HAP-1 (cell line): Measurements from ENCODE around the gene SMG6.

ENCODE experiments used
- DNase-seq, 2 experiments: peaks; one replicate each; pipeline ENCODE4 v3.0.0-alpha.2; 2016 to 2020; ENCODE audit warnings: low spot score in 2 of 2
- H3K27me3 ChIP-seq: fragments of 250-450 bp; sonication (Bioruptor Pico); 2 replicates; pipeline ENCODE4 v1.5.1; 2020; ENCODE audit warnings: low read depth, mild to moderate bottlenecking, moderate library complexity
- H3K36me3 ChIP-seq: fragments of 250-450 bp; sonication (Bioruptor Pico); replicated peaks from 2 replicates; pipeline ENCODE4 v1.5.1; 2020; ENCODE audit warnings: mild to moderate bottlenecking
- H3K4me1 ChIP-seq: fragments of 250-450 bp; sonication (Bioruptor Pico); 2 replicates; pipeline ENCODE4 v1.5.1; 2020; ENCODE audit warnings: mild to moderate bottlenecking
- H3K4me3 ChIP-seq: fragments of 250-450 bp; sonication (Bioruptor Pico); 2 replicates; pipeline ENCODE4 v1.5.1; 2020; ENCODE audit warnings: mild to moderate bottlenecking, moderate library complexity
- H3K9me3 ChIP-seq: fragments of 250-450 bp; sonication (Bioruptor Pico); 2 replicates; pipeline ENCODE4 v1.5.1; 2020; ENCODE audit warnings: mild to moderate bottlenecking, moderate library complexity
- in situ Hi-C: fragments of 300-500 bp; cut with MboI; formaldehyde crosslinking; loops from 3 replicates; pipeline ENCODE4 v1.14.3; 2020; ENCODE audit warnings: low sequenced_read_pairs, inconsistent platforms, mixed read lengths

Gene SMG6

GRCh38 chr17:2082003-2082781, 221.4 kb downstream of the SMG6 start:
- in situ Hi-C loops = no loop called here
- DNase-seq = no peak
- Histone ChIP-seq H3K4me3 (no peak overlapping the region), H3K9me3 (no peaks in the 10 kb centered on the region), H3K4me1 (no peaks in the 10 kb centered on the region), H3K27me3 (no peaks in the 10 kb centered on the region), H3K36me3 (peaks cover 3% of the 10 kb centered on the region)

- no peaks in the 10 kb centered on the region for H3K9me3 ChIP-seq
- in situ Hi-C loops = no loop called here
- peaks cover 7% of the 10 kb centered on the region for H3K36me3 ChIP-seq
Measured at GRCh38 chr17:2081564-2081963, 222.0 kb downstream of the SMG6 start.

GRCh38 chr17:2077040-2077439, 226.5 kb downstream of the SMG6 start:
- DNase-seq = no peak
- Histone ChIP-seq H3K27me3 (no peaks in the 10 kb centered on the region), H3K4me1 (no peaks in the 10 kb centered on the region), H3K36me3 (peaks cover 10% of the 10 kb centered on the region), H3K9me3 (no peaks in the 10 kb centered on the region), H3K4me3 (no peak overlapping the region)
- in situ Hi-C loops = no loop called here

More at GRCh38 chr17:2081564-2081963, 222.0 kb downstream of the SMG6 start:
- no peak for DNase-seq
- Histone ChIP-seq H3K4me1 (no peaks in the 10 kb centered on the region), H3K27me3 (no peaks in the 10 kb centered on the region), H3K4me3 (no peak overlapping the region)

GRCh38 chr17:2076087-2076984, 227.2 kb downstream of the SMG6 start:
- Histone ChIP-seq H3K27me3 (no peaks in the 10 kb centered on the region), H3K4me1 (no peaks in the 10 kb centered on the region), H3K36me3 (peaks cover 10% of the 10 kb centered on the region), H3K9me3 (no peaks in the 10 kb centered on the region), H3K4me3 (no peak overlapping the region)
- peak in 1 of 2 experiments; percentile 46 for DNase-seq
- in situ Hi-C loops = no loop called here

GRCh38 chr17:2075336-2076086, 228.1 kb downstream of the SMG6 start:
- Histone ChIP-seq H3K9me3 (no peaks in the 10 kb centered on the region), H3K36me3 (peaks cover 10% of the 10 kb centered on the region), H3K4me1 (no peaks in the 10 kb centered on the region), H3K4me3 (no peak overlapping the region), H3K27me3 (no peaks in the 10 kb centered on the region)
- in situ Hi-C loops = no loop called here
- no peak for DNase-seq

GRCh38 chr17:2074919-2075318, 228.7 kb downstream of the SMG6 start:
- H3K27me3 ChIP-seq = no peaks in the 10 kb centered on the region
- in situ Hi-C loops = no loop called here
- no peak overlapping the region for H3K4me3 ChIP-seq
- H3K36me3 ChIP-seq = peaks cover 10% of the 10 kb centered on the region
- H3K4me1 ChIP-seq = no peaks in the 10 kb centered on the region
- no peak for DNase-seq
- H3K9me3 ChIP-seq = no peaks in the 10 kb centered on the region

GRCh38 chr17:2071455-2072281, 231.9 kb downstream of the SMG6 start:
- Histone ChIP-seq H3K27me3 (no peaks in the 10 kb centered on the region), H3K4me1 (no peaks in the 10 kb centered on the region), H3K36me3 (peaks cover 3% of the 10 kb centered on the region; the same call in 1 of the 2 replicates), H3K9me3 (no peaks in the 10 kb centered on the region), H3K4me3 (no peak overlapping the region)
- in situ Hi-C loops = no loop called here
- no peak for DNase-seq

GRCh38 chr17:2071024-2071385, 232.6 kb downstream of the SMG6 start:
- H3K4me3 ChIP-seq = no peak overlapping the region
- DNase-seq = no peak
- in situ Hi-C loops = no loop called here
- H3K4me1 ChIP-seq = no peaks in the 10 kb centered on the region
- H3K9me3 ChIP-seq = no peaks in the 10 kb centered on the region
- H3K27me3 ChIP-seq = no peaks in the 10 kb centered on the region
- H3K36me3 ChIP-seq = peaks cover 6% of the 10 kb centered on the region; the same call in 1 of the 2 replicates

- no peak overlapping the region for H3K4me3 ChIP-seq
- H3K36me3 ChIP-seq = peaks cover 10% of the 10 kb centered on the region
- no peaks in the 10 kb centered on the region for H3K27me3 ChIP-seq
- no peaks in the 10 kb centered on the region for H3K9me3 ChIP-seq
- no peak for DNase-seq
- no peaks in the 10 kb centered on the region for H3K4me1 ChIP-seq
- in situ Hi-C loops = no loop called here
Measured at GRCh38 chr17:2070241-2071023, 233.2 kb downstream of the SMG6 start.

GRCh38 chr17:2068519-2069051, 235.0 kb downstream of the SMG6 start:
- in situ Hi-C loops = loop anchor here (5.0 kb wide), 1 partner anchor 174 kb away; no protein-coding TSS in a partner anchor
- H3K36me3 ChIP-seq = peaks cover 23% of the 10 kb centered on the region
- H3K4me3 ChIP-seq = no peak overlapping the region
- H3K4me1 ChIP-seq = no peaks in the 10 kb centered on the region
- DNase-seq = no peak
- H3K9me3 ChIP-seq = no peaks in the 10 kb centered on the region
- no peaks in the 10 kb centered on the region for H3K27me3 ChIP-seq

GRCh38 chr17:2068031-2068518, 235.5 kb downstream of the SMG6 start:
- no peak for DNase-seq

GRCh38 chr17:2067608-2068024, 236.0 kb downstream of the SMG6 start:
- Histone ChIP-seq H3K4me3 (no peak overlapping the region), H3K9me3 (no peaks in the 10 kb centered on the region), H3K4me1 (no peaks in the 10 kb centered on the region), H3K27me3 (no peaks in the 10 kb centered on the region), H3K36me3 (peaks cover 24% of the 10 kb centered on the region)
- no peak for DNase-seq
- in situ Hi-C loops = loop anchor here (5.0 kb wide), 1 partner anchor 175 kb away; no protein-coding TSS in a partner anchor

More at GRCh38 chr17:2068031-2068518, 235.5 kb downstream of the SMG6 start:
- Histone ChIP-seq H3K4me3 (no peak overlapping the region), H3K9me3 (no peaks in the 10 kb centered on the region), H3K27me3 (no peaks in the 10 kb centered on the region), H3K36me3 (peaks cover 27% of the 10 kb centered on the region), H3K4me1 (no peaks in the 10 kb centered on the region)
- in situ Hi-C loops = loop anchor here (5.0 kb wide), 1 partner anchor 174 kb away; no protein-coding TSS in a partner anchor
